GM20000 (cell line): ENCODE results near the gene PPP3R2.

Experiments used
- DNase-seq: peaks from one replicate; pipeline ENCODE4 v3.0.0; 2012; ENCODE audit warnings: low spot score
- TF ChIP-seq, protein P1 (sequence below): IDR thresholded peaks from 2 replicates; pipeline ENCODE4 v1.5.1; 2012; ENCODE audit warnings: mild to moderate bottlenecking, control low read depth; ENCODE audit errors: extremely low read depth, missing control alignments

PPP3R2 gene

DNA sequence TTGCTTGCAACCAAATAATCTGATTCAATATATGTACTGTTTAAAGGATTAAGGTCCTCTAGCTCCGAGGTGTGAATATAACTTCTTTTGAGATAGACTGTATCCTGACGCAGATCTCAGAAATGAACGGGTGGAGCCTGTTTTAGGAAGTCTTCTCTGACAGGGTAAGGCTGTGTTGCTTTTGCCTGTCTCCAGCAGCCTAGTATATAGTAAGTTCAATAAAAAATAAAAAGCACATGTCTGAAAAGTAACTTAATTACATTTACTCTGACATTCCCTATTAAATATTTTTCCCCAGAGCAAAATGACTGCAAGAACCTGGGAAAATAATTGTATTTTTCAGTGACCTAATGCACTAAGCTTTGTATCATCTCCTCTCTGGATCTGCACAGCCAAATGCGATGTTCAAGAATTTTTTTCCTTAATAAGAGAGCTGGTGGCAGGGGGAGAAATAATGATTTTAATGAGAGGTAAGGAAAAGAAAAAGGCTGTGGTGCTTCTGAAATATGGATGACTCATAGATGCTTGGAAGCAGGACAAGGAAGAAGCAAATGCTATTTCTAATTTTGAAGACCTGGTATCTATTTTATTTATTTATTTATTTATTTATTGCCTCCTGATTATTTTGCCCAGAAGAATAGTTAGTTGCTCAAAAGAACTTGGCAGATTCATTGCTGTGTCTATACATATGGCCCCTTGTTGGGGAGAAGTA lies 7.3 kb downstream of the PPP3R2 start:
- TF ChIP-seq, protein P1, sequence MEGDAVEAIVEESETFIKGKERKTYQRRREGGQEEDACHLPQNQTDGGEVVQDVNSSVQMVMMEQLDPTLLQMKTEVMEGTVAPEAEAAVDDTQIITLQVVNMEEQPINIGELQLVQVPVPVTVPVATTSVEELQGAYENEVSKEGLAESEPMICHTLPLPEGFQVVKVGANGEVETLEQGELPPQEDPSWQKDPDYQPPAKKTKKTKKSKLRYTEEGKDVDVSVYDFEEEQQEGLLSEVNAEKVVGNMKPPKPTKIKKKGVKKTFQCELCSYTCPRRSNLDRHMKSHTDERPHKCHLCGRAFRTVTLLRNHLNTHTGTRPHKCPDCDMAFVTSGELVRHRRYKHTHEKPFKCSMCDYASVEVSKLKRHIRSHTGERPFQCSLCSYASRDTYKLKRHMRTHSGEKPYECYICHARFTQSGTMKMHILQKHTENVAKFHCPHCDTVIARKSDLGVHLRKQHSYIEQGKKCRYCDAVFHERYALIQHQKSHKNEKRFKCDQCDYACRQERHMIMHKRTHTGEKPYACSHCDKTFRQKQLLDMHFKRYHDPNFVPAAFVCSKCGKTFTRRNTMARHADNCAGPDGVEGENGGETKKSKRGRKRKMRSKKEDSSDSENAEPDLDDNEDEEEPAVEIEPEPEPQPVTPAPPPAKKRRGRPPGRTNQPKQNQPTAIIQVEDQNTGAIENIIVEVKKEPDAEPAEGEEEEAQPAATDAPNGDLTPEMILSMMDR, result no peak
- no peak for DNase-seq

DNA sequence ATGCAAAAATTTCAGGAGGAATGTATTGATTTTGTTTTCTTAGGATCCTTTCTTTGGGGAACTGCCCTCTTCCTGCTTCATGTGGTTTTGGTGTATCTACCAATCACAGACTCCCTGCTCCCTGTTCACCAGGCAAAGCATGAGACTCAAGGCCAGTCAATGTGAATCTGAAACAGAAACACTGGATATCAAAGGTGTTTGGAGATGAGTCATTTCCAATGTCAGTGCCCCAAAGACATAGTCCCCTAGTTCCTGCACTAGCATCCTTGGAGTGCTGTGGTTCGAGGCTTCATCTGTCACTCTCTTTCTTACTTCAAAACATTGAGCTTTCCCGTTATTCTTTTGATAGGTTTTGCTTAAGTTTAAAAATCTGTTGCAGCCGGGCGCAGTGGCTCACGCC lies 8.1 kb downstream of the PPP3R2 start:
- DNase-seq, result no peak
- TF ChIP-seq, protein P1, result no peak

- TF ChIP-seq, protein P1, result no peak
These were observed 9.0 kb downstream of the PPP3R2 start for GRCh38 chr9:101585740-101586139.

DNA sequence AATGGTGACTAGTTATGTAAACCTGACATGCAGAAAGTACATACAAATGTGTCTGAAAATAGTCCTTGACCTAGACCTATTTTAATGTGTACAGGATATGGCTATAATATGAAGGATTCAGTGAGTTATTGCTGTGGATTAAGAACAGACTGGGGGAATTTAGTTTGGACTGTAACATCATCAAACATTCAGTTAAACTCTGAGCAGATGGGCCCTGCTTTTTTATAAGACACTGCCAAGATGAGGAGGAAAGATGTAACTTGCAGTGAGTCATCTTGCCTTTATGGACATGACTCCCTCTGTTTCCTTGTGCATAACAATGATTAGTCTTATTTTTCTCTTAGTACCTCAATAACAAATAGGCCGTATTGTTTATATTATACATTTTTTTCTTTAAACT lies 12.2 kb downstream of the PPP3R2 start:
- DNase-seq, result no peak
- TF ChIP-seq, protein P1, result no peak

More at GRCh38 chr9:101585740-101586139, 9.0 kb downstream of the PPP3R2 start:
- no peak for DNase-seq

GRCh38 chr9:101579711-101580545 lies 14.8 kb downstream of the PPP3R2 start:
- TF ChIP-seq, protein P1, result no peak
- no peak for DNase-seq

GRCh38 chr9:101578378-101578777 lies 16.4 kb downstream of the PPP3R2 start:
- no peak for DNase-seq
- TF ChIP-seq, protein P1, result no peak

DNA sequence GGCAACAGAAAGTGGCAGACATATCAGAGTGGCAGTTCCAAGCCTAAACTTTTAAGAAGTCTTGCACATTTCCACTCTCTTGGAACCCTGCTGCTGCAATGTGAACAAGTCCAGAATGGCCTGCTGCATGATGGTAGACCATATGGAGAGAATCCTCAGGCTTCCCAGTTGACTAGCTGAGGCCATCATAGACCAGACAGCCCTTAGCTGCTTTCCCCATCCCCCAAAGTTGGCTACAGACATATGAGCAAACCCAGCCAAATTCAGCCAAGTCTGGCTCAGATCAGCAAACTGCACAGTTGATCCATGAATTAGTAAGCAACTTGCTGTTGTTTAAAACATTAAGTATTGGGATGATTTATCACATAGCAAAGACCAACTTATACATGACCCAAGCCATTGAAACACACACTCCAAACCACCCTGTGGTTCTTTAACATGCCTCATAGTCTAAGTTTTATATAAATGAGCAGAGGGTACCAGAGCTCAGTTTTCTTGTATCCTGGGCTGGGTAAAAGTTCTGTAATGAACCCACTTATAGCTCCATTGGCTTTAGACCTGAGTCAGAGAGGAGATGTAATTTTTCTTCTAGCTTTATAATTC lies 19.9 kb downstream of the PPP3R2 start:
- TF ChIP-seq, protein P1, result no peak
- DNase-seq, result no peak
